ENCODE results near the gene TRMT1. TPM values are rescaled to one million over a fixed set of nuclear protein-coding genes. Genes with fewer than 3 reads are reported as not detected.

TRMT1 gene
- polyA plus RNA-seq, 5 donors = 25.1 to 36.1 (median 33.5) TPM

GRCh38 chr19:13103581-13104359 lies 12.8 kb downstream of the TRMT1 start:
- DNase-seq = no peak

DNA sequence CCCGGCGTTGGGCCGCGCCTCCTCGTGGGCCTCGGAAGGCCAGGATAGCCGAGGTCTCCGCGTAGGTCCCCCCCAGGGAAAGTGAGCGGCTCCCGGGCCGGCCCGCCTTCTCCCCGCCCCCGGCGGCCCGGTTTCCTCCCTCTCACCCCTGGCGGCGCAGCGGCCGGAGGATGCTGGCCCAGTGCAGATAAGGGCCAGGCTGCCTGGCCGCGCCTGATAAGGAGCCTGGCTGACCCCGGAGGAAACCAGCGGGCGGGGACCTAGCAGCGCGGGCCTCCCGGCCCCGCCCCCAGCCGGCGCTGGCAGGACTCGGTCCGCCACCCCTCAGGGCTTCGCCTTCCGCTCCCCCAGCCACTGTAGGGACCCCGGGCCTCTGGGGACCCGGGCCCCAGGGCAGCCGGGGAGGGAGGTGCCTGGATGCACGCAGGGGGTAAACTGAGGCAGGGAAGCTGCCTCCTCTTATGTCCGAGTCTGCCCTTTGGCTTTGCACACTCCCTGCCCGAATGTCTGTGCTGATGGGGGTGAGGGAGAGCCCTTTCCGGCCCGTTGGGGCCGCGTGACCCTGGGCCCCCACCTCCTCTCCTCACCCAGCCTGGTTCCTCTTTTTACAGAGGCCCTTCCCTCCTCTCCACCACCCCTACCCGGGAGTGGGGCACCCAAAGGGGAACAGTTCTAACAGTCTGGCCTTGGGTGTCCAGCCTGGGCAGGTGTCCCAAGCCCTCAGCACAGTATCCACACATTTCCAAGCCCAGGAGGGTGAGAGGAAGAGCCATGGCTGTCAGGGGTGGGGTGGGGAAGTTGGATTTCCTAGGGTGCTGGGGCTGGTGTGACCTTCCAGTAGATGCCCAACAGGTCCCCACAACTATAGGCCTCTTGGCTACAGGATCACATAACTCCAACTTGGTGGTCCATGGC lies 13.6 kb downstream of the TRMT1 start, which contains the start of gene LYL1:
TSS of gene LYL1 (minus strand) at position 193 of the 915 bp plus-strand sequence. CDS start 1,687 bp downstream, outside the sequence.
- no peak for DNase-seq

- DNase-seq = no peak
These were observed 14.2 kb downstream of the TRMT1 start for GRCh38 chr19:13102416-13102665.

- no peak for DNase-seq
These were observed 14.7 kb downstream of the TRMT1 start for GRCh38 chr19:13101590-13102415.

DNA sequence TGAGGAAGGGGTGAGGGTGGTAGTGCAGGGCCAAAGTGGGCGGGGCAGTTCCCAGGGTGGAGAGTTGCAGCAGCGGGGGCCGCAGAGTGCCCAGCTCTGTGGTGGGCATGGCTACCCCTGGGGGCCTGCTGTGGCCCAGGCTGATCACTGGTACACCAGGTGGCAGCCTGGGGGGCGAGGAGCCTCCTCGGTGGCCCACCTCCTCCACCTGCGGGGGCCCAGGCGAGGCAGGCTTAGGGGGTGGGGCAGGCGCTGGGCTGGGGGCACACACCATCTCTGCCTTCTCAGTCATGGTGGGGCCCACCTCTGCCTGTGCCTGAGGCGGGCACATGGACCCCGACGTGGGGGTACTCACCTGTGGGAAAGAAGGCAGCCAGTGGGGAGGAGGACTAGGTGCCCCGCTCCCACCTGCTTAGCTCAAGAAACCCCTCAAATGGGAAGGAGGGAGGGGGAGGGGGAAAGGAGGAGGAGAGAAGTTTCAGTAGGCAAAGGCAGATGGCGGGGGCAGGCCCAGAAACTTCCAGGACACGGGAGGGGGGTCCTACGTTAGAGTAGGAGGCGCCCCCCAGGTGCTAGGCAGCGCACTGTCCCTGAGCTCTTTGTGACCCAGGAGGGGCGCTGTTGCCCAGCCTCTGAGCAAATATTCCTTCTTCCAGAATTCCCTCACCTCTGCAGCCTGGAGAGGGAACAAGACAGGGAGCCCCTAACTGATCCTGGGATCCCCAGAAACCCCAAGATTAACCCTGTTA lies 15.5 kb downstream of the TRMT1 start:
- DNase-seq = no peak

GRCh38 chr19:13100031-13100588 lies 16.4 kb downstream of the TRMT1 start:
- DNase-seq = no peak

GRCh38 chr19:13099073-13099999 lies 17.2 kb downstream of the TRMT1 start:
- no peak for DNase-seq

DNA sequence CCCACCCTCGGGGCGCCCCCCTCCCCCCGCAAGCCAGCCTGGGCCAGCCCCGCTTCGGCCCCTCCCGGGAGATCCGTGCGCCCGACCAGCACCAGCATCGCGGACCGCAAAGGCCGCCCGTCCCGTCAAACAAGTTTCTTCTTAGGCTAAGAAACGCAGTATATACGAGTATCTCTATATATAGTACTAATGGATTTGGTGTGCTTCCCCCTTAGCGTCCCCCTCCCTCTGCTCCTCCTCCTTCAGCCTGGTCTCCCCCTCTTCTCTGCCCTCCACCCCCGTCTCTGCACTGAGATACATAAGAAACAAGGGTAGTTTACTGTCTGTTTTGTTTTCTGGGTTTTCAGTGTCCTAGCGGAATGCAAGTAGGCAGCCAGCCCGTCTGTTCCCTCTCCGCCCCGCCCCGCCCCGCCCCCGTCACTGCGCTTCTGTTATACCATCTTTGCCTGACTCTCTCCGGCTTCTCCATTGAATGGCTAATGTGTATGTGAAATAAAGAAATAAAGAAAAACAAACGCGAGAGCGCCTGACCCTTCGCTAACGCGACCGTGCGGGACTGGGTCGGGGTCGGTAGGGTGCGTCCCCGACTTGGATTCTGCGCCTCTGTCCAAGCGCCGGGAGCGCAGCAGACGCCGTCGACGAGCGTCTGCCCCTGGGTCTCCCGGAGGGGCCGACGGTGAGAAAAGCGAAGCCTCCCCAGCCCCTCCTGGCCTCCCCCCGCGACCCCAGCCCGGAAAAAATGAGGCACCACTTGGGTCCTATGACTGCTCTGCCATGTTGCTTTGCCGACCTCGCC lies 18.1 kb downstream of the TRMT1 start:
- DNase-seq = no peak

DNA sequence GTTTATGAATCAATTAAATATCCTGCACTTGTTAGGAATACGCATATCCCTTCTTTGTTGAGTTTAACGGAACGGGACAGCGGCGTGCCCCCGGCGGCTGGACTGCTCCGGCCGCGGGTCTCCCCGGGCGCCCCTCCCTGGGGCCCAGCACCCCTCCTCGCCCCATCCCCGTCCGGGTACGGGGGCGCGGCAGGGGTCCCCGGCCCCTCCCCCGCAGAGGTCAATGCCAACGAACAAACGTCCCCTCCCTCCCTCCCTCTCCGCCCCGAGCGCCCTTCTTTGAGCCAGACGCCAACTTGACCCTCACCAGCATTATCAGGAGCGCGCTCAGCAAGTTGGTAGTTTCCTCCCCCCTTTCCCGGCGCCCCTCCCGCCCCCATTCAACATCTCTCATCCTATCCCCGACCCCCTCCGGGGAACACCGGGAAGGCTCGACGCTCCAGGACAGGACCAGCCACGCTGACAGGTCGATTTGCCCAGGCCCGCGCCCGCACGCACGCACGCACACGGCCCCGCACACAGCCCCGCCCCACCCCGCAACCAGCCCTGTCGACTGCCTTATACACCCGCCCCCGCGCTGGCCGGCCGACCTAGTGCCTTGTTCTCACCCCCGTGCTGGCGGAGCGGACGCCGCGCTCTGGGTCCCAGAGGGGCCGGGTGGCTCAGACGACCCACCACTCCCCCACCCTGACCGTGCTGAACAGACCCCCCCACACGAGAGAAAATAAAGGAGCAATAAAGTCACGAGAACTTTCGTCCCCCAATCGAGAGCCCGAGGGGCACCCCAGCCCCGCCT lies 18.9 kb downstream of the TRMT1 start:
- DNase-seq = no peak

- DNase-seq = no peak
These were observed 19.5 kb downstream of the TRMT1 start for GRCh38 chr19:13097033-13097462.

DNA sequence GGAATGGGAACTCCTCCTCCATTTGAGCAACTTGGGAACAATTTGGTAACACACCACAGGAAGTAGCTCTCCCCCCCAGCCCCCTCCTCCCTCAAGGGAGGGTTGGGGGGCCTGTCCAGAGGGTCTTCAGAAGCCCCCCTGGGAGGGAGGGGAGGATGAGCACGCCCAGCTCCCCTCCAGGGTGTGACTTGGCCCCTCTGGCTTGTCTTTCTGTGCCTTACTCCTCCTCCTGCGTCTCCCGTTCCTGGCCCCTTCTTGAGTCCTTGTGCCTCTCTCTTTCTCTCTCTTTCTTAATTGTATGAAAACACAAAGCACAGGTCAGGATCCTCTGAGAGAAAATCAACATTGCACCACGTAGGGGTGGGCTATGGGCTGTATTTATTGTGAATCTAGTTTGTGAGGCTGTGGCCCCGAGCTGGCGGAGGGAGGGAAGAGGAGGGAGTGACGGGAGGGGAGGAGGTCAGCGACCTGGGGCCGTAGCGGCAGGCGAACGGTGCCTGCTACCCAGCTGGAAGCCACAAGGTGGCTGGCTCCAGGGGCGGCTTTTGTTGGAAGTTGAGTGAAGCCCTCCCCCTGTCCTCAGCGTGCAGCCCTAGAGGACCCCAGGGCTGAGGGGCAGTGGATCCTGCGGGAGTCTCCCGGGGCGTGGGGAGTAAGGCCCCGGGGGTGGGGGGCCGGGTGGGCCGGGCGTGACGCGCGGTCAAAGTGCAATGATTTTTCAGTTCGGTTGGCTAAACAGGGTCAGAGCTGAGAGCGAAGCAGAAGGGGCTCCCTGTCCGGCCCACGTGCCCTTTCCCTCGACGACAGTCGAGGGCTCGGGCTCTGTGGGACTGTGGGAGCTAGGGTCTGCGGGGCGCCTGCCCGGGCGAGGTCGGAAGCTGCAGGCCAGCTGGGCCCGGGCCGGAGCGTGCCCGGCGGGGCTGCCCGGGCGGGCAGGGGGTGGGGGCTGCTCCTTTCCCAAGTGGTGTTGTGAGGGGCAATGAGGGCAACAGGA lies 20.3 kb downstream of the TRMT1 start:
- no peak for DNase-seq

- DNase-seq = no peak
These were observed 21.2 kb downstream of the TRMT1 start for GRCh38 chr19:13095393-13095784.

GRCh38 chr19:13094771-13095392 lies 21.7 kb downstream of the TRMT1 start:
- DNase-seq = no peak

GRCh38 chr19:13094106-13094504 lies 22.4 kb downstream of the TRMT1 start:
- DNase-seq = no peak

DNA sequence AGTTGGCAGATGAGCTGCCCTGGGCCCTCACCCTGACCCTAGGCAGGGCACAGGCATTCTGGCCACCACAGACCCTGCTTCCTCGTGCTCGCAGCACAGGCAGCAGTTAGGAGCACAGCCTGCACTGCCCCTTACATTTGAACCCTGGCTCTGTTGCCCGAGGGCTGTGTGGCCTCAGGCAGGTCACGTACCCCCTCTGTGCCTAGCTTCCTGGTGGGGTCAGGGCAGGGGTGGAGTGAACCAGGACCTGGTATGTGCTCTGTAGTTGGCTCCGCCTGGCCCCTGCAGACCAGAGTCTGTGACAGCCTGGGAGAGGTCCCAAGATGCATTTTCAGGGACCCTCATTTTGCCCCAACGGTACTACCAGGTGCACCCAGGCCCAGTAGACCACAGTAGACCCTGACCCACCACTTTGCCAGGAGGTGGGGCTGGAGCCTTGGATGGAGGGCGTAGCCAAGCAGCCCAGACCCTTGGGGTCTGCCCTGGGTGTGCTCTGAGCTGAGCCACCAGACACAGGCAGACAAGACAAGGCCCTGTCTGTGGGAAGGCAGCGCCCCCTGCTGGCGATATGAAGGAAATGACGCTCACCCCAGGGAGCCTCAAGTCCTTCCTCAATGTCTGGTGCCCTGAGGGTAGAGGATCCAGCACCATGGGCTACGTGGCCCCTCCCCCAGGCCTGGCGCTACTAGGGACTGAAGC lies 23.0 kb downstream of the TRMT1 start:
- DNase-seq = peak in 1 of 2 donors; percentile 75
